Heart right ventricle (tissue), 16 donors: Measurements from ENCODE around the gene PRORP. TPM values are rescaled to one million over a fixed set of nuclear protein-coding genes. Genes with fewer than 3 reads are reported as not detected.

ENCODE experiments used
- ATAC-seq, 8 donors: fragments of 200-7000 bp; cut with Tn5 transposase; one replicate each; pipeline ENCODE4 v1.9.1; 2020; ENCODE audit warnings: mild to moderate bottlenecking in 8 of 8, moderate library complexity in 8 of 8, moderate number of reproducible peaks in 1 of 8
- DNase-seq, 2 donors: peaks; one replicate each; pipeline ENCODE4 v3.0.0-alpha.2; 2020
- H3K27ac ChIP-seq, 10 donors: fragments of 200-600 bp; sonication (generic) in 2 of 10; one replicate each; pipeline versions ENCODE4 v1.5.0 to v1.8.0; 2020 to 2022; ENCODE audit warnings: mild to moderate bottlenecking in 3 of 10
- H3K27me3 ChIP-seq, 7 donors: fragments of 200-600 bp; one replicate each; pipeline ENCODE4 v1.8.0; 2021 to 2022; ENCODE audit warnings: mild to moderate bottlenecking in 2 of 7
- H3K36me3 ChIP-seq, 9 donors: fragments of 200-600 bp; sonication (generic) in 1 of 9; one replicate each; pipeline versions ENCODE4 v1.5.0 to v1.8.0; 2020 to 2022; ENCODE audit warnings: mild to moderate bottlenecking in 2 of 9
- H3K4me1 ChIP-seq, 9 donors: fragments of 200-600 bp; sonication (generic) in 1 of 9; one replicate each; pipeline versions ENCODE4 v1.5.0 to v1.8.0; 2020 to 2022; ENCODE audit warnings: mild to moderate bottlenecking in 4 of 9
- H3K4me3 ChIP-seq, 10 donors: fragments of 200-600 bp; sonication (generic) in 2 of 10; one replicate each; pipeline versions ENCODE4 v1.5.0 to v1.8.0; 2020 to 2022; ENCODE audit warnings: mild to moderate bottlenecking in 7 of 10, moderate library complexity in 2 of 10
- H3K9me3 ChIP-seq, 11 donors: fragments of 200-600 bp in 10 of 11; sonication (generic) in 2 of 11; one replicate each; pipeline versions ENCODE4 v1.5.0 to v1.8.0; 2013 to 2022; ENCODE audit warnings: mild to moderate bottlenecking in 2 of 11, control low read depth in 1 of 11, moderate library complexity in 1 of 11
- CTCF ChIP-seq, 9 donors: fragments of 200-600 bp; sonication (generic) in 2 of 9; IDR thresholded peaks; one replicate each; pipeline versions ENCODE4 v1.5.0 to v1.8.0; 2021 to 2022; ENCODE audit warnings: antibody characterized with exemption in 9 of 9, mild to moderate bottlenecking in 5 of 9, moderate library complexity in 1 of 9
- WGBS, 2 donors: extraction: QIAGEN DNeasy Blood & Tissue Kit; methylation state at CpG; one replicate each; pipeline ENCODE4 v1.1.7; 2013; ENCODE audit warnings: inconsistent platforms in 1 of 2; 5-methylcytosine and 5-hydroxymethylcytosine counted together
- intact Hi-C, 10 donors: fragments of 100-400 bp; cut with DNase I; formaldehyde crosslinking; loops; one replicate each; pipeline versions ENCODE4 v1.11.1 to v1.14.2; 2022
- long read RNA-seq, 3 donors: library from polyadenylated mRNA; unstranded; transcript quantifications; one replicate each; pipeline ENCODE4 v2.0.0, GENCODE V29; 2020 to 2021
- polyA plus RNA-seq, 2 donors: library from polyadenylated mRNA; stranded (reverse); fragments of 200-250 nt; gene quantifications; one replicate each; pipeline ENCODE4 v1.2.3, GENCODE V29; 2013
- total RNA-seq, 10 donors: library from RNA; stranded (reverse); fragmentation: NEBNext Ultra II Directional in 3 of 10; extraction: Animal tissue kit (Norgen Biotek cat#: 25700) in 3 of 10; gene quantifications; one replicate each; pipeline versions ENCODE4 v1.2.1 to v1.2.4, GENCODE V29; 2021 to 2023
- donor health status: Arrhythmogenic right ventricular cardiomyopathy.
- donor health status: ischemic (EF 13 %, LVEDD 7.1; RV severe dilation, severe dysfunction).
- donor health status: healthy with polysubstance abuse.
- donor health status: DM: no; HTN: yes; CAD: no.
- donor health status: DM: no; HTN: no; CAD: no.
- donor health status: ischemic (EF 25% LVEDD 6.9; RV normal size, moderate dysfunction).
- donor health status: ischemic (EF 25% LVEDD 5.7; RV mildly dilated, moderate dysfunction).
- donor health status: healthy.
- donor health status: DM: yes; HTN: yes; CAD: no.
- donor health status: Ischemic cardiomyopathy.
- donor health status: ischemic (EF 35%, LVEDD 5.7; RV mildly dilated, moderate dysfunction).
- donor health status: nonischemic (EF 11% LVEDD 7.7; RV severe dilation, severe dysfunction).
- donor health status: DM: yes; HTN: yes; CAD: no.
- donor health status: PGD.
- donor health status: ischemic (EF 29% LVEDD 5.4; RV normal size, mild dysfunction).
- donor health status: nonischemic (EF 23%, LVEDD 6.1; RV moderate dilation, normal function).

Gene PRORP
- 10 to 100 TPM; 17.6 to 25.4 (median 20.9) TPM for total RNA-seq
- 10 to 100 TPM in 1 of 2 donors, 1 to 10 TPM in 1; 3.9 to 16.7 TPM for polyA plus RNA-seq
- long read RNA-seq, donor 1, full-length matches to known transcripts: 20 of 22 reads
- long read RNA-seq, donor 1, partial matches to known transcripts: 1 of 22 reads
- long read RNA-seq, donor 1, other reads (novel, unspliced or antisense): 1 of 22 reads
- long read RNA-seq, donor 2, transcript KIAA0391-203 (8 exons, 2,611 nt): major isoform, 6 of 7 reads
- long read RNA-seq, donor 2, partial matches to known transcripts: 0 of 7 reads
- long read RNA-seq, donor 2, other reads (novel, unspliced or antisense): 1 of 7 reads
- long read RNA-seq, donor 3, full-length matches to known transcripts: 12 of 25 reads
- long read RNA-seq, donor 3, partial matches to known transcripts: 11 of 25 reads
- long read RNA-seq, donor 3, other reads (novel, unspliced or antisense): 2 of 25 reads

- Histone ChIP-seq H3K27me3 (no peaks in the 10 kb centered on the region), H3K4me1 (peaks cover 0 to 73% (median 34%) of the 10 kb centered on the region in 9 donors), H3K4me3 (peak within 1 kb of the TSS; percentile 33 to 90 (median 70)), H3K36me3 (peaks cover 0 to 28% (median 0%) of the 10 kb centered on the region in 9 donors), H3K27ac (peak within 1 kb of the TSS; percentile 92 to 98 (median 95)), H3K9me3 (no peaks in the 10 kb centered on the region)
- intact Hi-C loops: loop anchor here in 6 of 10 donors (2.0 to 10.0 kb wide), 7 partner anchors 75 to 1203 kb away; partner anchors contain the start of genes FAM177A1 (in 4 of the 6), BAZ1A (in 2 of the 6), SRP54 (in 2 of the 6) and MBIP (in 1 of the 6)
- no peak for TF ChIP-seq CTCF (IDR thresholded peaks at IDR 0.05)
- peak; percentile 86 to 93 for DNase-seq
- peak; percentile 93 to 97 (median 96) for ATAC-seq
- 0% methylated on average over 57 of the region's 57 CpGs for WGBS, 2 donors
Observed at GRCh38 chr14:35121887-35122695, at the start of gene PRORP, which contains the start of gene PPP2R3C. Gene PRORP (plus strand): TSS chr14:35122552. CDS start chr14:35123246, 694 bp downstream. Gene PPP2R3C (minus strand): TSS chr14:35121990. CDS start chr14:35121959, 31 bp downstream.

GRCh38 chr14:35073486-35073885 lies 48.9 kb upstream of the PRORP start:
- Histone ChIP-seq H3K4me3 (no peak overlapping the region), H3K36me3 (peaks cover 0 to 96% (median 23%) of the 10 kb centered on the region in 9 donors), H3K9me3 (no peaks in the 10 kb centered on the region), H3K4me1 (peaks cover 0 to 3% (median 0%) of the 10 kb centered on the region in 9 donors), H3K27me3 (no peaks in the 10 kb centered on the region), H3K27ac (no peak overlapping the region)
- 64 to 65% methylated on average over 1 of the region's 1 CpG for WGBS, 2 donors
- DNase-seq: no peak
- TF ChIP-seq CTCF (IDR thresholded peaks at IDR 0.05): no peak
- intact Hi-C loops: no loop called here
- ATAC-seq: no peak

- no peak for ATAC-seq
- peaks cover 0 to 96% (median 44%) of the 10 kb centered on the region in 9 donors for H3K36me3 ChIP-seq
- 95 to 98% methylated on average over 2 of the region's 2 CpGs for WGBS, 2 donors
Observed at GRCh38 chr14:35078082-35078481, 44.3 kb upstream of the PRORP start.

More at GRCh38 chr14:35078082-35078481, 44.3 kb upstream of the PRORP start:
- peaks cover 0 to 3% (median 0%) of the 10 kb centered on the region in 9 donors for H3K4me1 ChIP-seq
- no peak overlapping the region for H3K4me3 ChIP-seq
- no peak overlapping the region for H3K27ac ChIP-seq
- intact Hi-C loops: no loop called here
- no peak for DNase-seq
- H3K9me3 ChIP-seq: no peaks in the 10 kb centered on the region
- no peak for TF ChIP-seq CTCF (IDR thresholded peaks at IDR 0.05)
- H3K27me3 ChIP-seq: no peaks in the 10 kb centered on the region
